ENCODE measurements around the gene IFNAR2.

The IFNAR2 gene

DNA sequence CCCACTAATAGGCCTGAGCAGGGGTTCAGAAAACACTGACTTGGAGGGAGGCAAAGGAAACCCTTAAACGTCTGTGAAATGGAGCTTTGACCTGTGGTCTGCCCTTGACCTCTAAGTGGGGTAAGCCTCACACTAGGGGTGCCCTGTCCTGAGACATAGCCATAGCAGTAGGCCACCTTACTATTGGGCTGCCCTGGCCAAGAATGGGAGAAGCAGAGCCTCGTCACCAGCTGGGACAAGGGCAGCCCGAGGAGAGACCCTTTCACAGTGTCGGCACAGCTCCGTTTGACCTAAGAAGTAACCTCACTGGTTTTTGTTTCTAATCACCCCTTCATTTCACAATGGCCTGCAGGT, 26.4 kb upstream of the IFNAR2 start:
- no peak for TF ChIP-seq CTCF (IDR thresholded peaks at IDR 0.05; ENCODE audit: low read depth, low read length)
- in situ Hi-C loops (cut with HindIII; ENCODE audit: low sequenced_read_pairs) = no loop called here
- no peak for DNase-seq (ENCODE audit: low read depth, low spot score)
- no peak overlapping the region for H3K4me3 ChIP-seq (ENCODE audit: low read depth, low read length)

- DNase-seq (ENCODE audit: low read depth, low spot score) = no peak
- no peak overlapping the region for H3K4me3 ChIP-seq (ENCODE audit: low read depth, low read length)
- no peak for TF ChIP-seq CTCF (IDR thresholded peaks at IDR 0.05; ENCODE audit: low read depth, low read length)
- in situ Hi-C loops (cut with HindIII; ENCODE audit: low sequenced_read_pairs) = no loop called here
These were observed 24.3 kb upstream of the IFNAR2 start for GRCh38 chr21:33205476-33205875.

DNA sequence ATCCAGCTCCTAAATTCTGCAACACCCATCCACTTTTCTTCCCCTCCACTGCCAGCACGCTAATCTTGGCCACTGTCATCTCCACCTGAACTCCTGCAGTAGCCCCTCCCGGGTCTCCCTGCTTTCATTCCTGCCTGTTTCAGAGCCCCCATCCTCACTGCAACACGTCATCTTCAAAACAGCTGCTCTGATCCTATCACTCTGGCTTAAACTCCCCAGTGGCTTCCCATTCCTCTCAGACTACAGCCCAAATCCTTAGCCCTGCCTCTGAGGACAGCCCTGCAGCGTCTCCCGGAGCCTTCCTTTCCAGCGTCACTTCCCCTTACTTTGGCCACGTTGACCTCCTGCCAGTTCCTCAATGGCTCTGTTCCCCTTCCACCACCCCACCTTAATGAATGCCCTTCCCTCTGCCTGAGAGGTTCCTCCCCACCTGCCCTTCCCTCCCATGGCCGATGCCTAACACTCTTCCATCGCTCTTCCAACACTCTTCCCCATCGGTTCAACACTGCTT, 22.9 kb upstream of the IFNAR2 start:
- no peak overlapping the region for H3K4me3 ChIP-seq (ENCODE audit: low read depth, low read length)
- no peak for TF ChIP-seq CTCF (IDR thresholded peaks at IDR 0.05; ENCODE audit: low read depth, low read length)
- no peak for DNase-seq (ENCODE audit: low read depth, low spot score)
- in situ Hi-C loops (cut with HindIII; ENCODE audit: low sequenced_read_pairs) = no loop called here

DNA sequence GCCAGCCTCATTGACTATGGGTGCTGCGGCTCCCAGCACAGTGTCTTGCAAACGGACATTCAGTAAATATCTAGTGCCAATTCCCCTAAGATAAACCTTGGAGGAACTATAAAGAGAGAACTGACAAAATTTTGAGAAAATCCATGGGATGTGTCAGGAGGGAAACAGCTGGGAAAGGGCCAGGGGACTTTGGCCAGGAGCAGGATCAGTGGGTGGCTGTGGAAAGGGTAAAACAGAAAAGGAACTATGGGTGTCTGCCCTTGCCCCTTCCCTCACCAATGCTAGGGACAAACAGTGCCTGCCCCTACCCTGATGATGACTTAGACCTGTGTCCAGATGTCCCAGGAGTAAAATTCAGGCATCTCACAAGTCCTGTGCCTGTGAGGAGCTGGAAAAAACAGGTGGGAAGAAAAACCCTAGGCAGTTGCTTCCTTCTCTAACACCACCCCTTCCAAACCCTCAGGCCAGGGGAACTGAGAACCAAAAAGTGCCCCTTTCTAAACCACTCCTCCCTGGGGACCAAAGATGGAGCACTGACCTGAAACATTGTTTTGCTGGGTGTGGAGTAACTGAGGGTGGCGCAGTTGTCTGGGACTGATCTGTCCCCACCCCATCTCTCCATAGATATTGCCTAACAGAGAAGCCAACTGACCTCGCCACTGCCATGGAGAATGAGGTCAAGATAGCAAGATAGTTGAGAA, 22.1 kb upstream of the IFNAR2 start:
- TF ChIP-seq CTCF (IDR thresholded peaks at IDR 0.05; ENCODE audit: low read depth, low read length) = no peak
- no peak for DNase-seq (ENCODE audit: low read depth, low spot score)
- H3K4me3 ChIP-seq (ENCODE audit: low read depth, low read length) = no peak overlapping the region
- in situ Hi-C loops (cut with HindIII; ENCODE audit: low sequenced_read_pairs) = no loop called here

- in situ Hi-C loops (cut with HindIII; ENCODE audit: low sequenced_read_pairs) = no loop called here
- TF ChIP-seq CTCF (IDR thresholded peaks at IDR 0.05; ENCODE audit: low read depth, low read length) = no peak
- no peak overlapping the region for H3K4me3 ChIP-seq (ENCODE audit: low read depth, low read length)
- no peak for DNase-seq (ENCODE audit: low read depth, low spot score)
These were observed 21.2 kb upstream of the IFNAR2 start for GRCh38 chr21:33208534-33208933.

DNA sequence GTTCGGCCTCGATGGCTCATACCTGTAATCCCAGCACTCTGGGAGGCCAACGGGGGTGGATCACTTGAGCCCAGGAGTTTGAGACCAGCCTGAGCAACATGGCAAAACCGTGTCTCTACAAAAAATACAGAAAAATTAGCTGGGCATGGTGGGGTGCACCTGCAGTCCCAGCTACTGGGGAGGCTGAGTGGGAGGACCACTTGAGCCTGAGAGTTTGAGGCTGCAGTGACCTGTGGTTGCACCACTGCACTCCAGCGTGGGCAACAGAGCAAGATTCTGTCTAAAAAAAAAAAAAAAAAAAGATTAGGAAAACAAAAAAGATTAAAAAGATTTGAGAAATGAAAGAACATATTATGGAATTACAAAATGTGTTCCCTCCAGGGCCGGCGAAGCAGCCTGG, 18.4 kb upstream of the IFNAR2 start:
- DNase-seq (ENCODE audit: low read depth, low spot score) = no peak
- in situ Hi-C loops (cut with HindIII; ENCODE audit: low sequenced_read_pairs) = no loop called here
- no peak overlapping the region for H3K4me3 ChIP-seq (ENCODE audit: low read depth, low read length)
- TF ChIP-seq CTCF (IDR thresholded peaks at IDR 0.05; ENCODE audit: low read depth, low read length) = no peak
